ENCODE measurements around the gene UBXN1.

GRCh38 chr11:62713343-62713742 lies 34.5 kb upstream of the UBXN1 start:
- TF ChIP-seq, protein P1, sequence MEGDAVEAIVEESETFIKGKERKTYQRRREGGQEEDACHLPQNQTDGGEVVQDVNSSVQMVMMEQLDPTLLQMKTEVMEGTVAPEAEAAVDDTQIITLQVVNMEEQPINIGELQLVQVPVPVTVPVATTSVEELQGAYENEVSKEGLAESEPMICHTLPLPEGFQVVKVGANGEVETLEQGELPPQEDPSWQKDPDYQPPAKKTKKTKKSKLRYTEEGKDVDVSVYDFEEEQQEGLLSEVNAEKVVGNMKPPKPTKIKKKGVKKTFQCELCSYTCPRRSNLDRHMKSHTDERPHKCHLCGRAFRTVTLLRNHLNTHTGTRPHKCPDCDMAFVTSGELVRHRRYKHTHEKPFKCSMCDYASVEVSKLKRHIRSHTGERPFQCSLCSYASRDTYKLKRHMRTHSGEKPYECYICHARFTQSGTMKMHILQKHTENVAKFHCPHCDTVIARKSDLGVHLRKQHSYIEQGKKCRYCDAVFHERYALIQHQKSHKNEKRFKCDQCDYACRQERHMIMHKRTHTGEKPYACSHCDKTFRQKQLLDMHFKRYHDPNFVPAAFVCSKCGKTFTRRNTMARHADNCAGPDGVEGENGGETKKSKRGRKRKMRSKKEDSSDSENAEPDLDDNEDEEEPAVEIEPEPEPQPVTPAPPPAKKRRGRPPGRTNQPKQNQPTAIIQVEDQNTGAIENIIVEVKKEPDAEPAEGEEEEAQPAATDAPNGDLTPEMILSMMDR (conservative IDR thresholded peaks at IDR 0.05): no peak
- TF ChIP-seq ZFX (IDR thresholded peaks at IDR 0.05): no peak
